Caco-2 (cell line): Measurements from ENCODE around the gene TMEM117. TPM values are rescaled to one million over a fixed set of nuclear protein-coding genes. Genes with fewer than 3 reads are reported as not detected.

Source experiments
- BruUV-seq: library from RNA; stranded (reverse); fragments of 400-500 nt; replicated peaks from 2 replicates; lab custom pipeline; 2021; lab: Mats Ljungman, UMichigan
- CTCF ChIA-PET: fragments of 300-600 bp; sonication (Branson Sonifier 250); formaldehyde crosslinking; loops from one replicate; lab custom pipeline; 2022; ENCODE audit warnings: antibody characterized with exemption; lab: Charles Lee
- POLR2A ChIA-PET: fragments of 300-600 bp; sonication (Branson Sonifier 250); formaldehyde crosslinking; loops from one replicate; lab custom pipeline; 2022; ENCODE audit warnings: antibody characterized with exemption; lab: Charles Lee
- DNase-seq, 2 experiments: peaks; one replicate each; pipeline versions ENCODE4 v3.0.0 to v3.0.0-alpha.2; 2020 to 2022
- H3K27me3 ChIP-seq: replicated peaks from 2 replicates; pipeline ENCODE4 v1.6.0; 2011; ENCODE audit warnings: low read length; ENCODE audit not compliant: control insufficient read depth, insufficient read depth
- H3K36me3 ChIP-seq: 2 replicates; pipeline ENCODE4 v1.5.1; 2011; ENCODE audit warnings: low read length; ENCODE audit not compliant: control insufficient read depth, insufficient read depth
- H3K4me1 ChIP-seq: fragments of 250-450 bp; sonication (Bioruptor Pico); 2 replicates; pipeline ENCODE4 v1.5.1; 2020; ENCODE audit warnings: mild to moderate bottlenecking
- H3K4me3 ChIP-seq: 2 replicates; pipeline ENCODE4 v1.5.1; 2011; ENCODE audit warnings: low read depth, mild to moderate bottlenecking, control low read depth, low read length
- H3K9me3 ChIP-seq: fragments of 250-450 bp; sonication (Bioruptor Pico); 2 replicates; pipeline ENCODE4 v1.5.1; 2020; ENCODE audit warnings: mild to moderate bottlenecking, moderate library complexity
- H3K27ac Mint-ChIP-seq: one replicate; pipeline ENCODE4 v1.8.0; 2022; ENCODE audit warnings: mixed read lengths; ENCODE audit not compliant: unreplicated experiment
- H3K27me3 Mint-ChIP-seq: one replicate; pipeline ENCODE4 v1.8.0; 2022; ENCODE audit warnings: mixed read lengths; ENCODE audit not compliant: insufficient read depth, unreplicated experiment
- H3K36me3 Mint-ChIP-seq: one replicate; pipeline ENCODE4 v1.8.0; 2022; ENCODE audit warnings: mild to moderate bottlenecking, mixed read lengths; ENCODE audit not compliant: insufficient read depth, unreplicated experiment
- H3K4me1 Mint-ChIP-seq: one replicate; pipeline ENCODE4 v1.8.0; 2022; ENCODE audit warnings: low read depth, mixed read lengths; ENCODE audit not compliant: unreplicated experiment
- H3K4me3 Mint-ChIP-seq: one replicate; pipeline ENCODE4 v1.8.0; 2022; ENCODE audit warnings: mild to moderate bottlenecking, moderate library complexity, mixed read lengths; ENCODE audit not compliant: unreplicated experiment
- H3K9me3 Mint-ChIP-seq: one replicate; pipeline ENCODE4 v1.8.0; 2022; ENCODE audit warnings: mixed read lengths; ENCODE audit not compliant: unreplicated experiment
- CTCF ChIP-seq, 2 experiments: fragments of 200-600 bp in 1 of 2; IDR thresholded peaks; 1 replicate in 1 of 2; 2 replicates in 1 of 2; pipeline versions ENCODE4 v1.5.1 to v1.8.0; 2011 to 2022; ENCODE audit warnings: antibody characterized with exemption in 1 of 2, control low read depth in 1 of 2, inconsistent platforms in 1 of 2, low read depth in 1 of 2, low read length in 1 of 2, mild to moderate bottlenecking in 1 of 2, moderate library complexity in 1 of 2; ENCODE audit not compliant: insufficient read depth in 1 of 2, severe bottlenecking in 1 of 2, unreplicated experiment in 1 of 2
- intact Hi-C: fragments of 100-400 bp; cut with micrococcal nuclease; formaldehyde crosslinking; loops from one replicate; pipeline ENCODE4 v1.10.0; 2022; ENCODE audit not compliant: unreplicated experiment
- total RNA-seq: library from RNA; stranded (reverse); gene quantifications from 2 replicates; pipeline ENCODE4 v1.2.3, GENCODE V29; 2022

The TMEM117 gene
- total RNA-seq, 1 experiment from 2014 or later, result 34.1 TPM

GRCh38 chr12:44367916-44368315 is 532.0 kb downstream of the TMEM117 start:
- DNase-seq, result no peak
- ChIA-PET POLR2A (no interaction called here), CTCF (no interaction called here)
- no peak overlapping the region for H3K4me3 ChIP-seq
- TF ChIP-seq CTCF (IDR thresholded peaks at IDR 0.05; ENCODE audit: insufficient read depth in 1 of 2, low read depth in 1 of 2, low read length in 1 of 2, severe bottlenecking in 1 of 2, unreplicated experiment in 1 of 2), result no peak
- Mint-ChIP-seq H3K4me3 (no peak overlapping the region), H3K27me3 (no peaks in the 10 kb centered on the region), H3K36me3 (no peaks in the 10 kb centered on the region), H3K27ac (no peak overlapping the region), H3K9me3 (no peaks in the 10 kb centered on the region), H3K4me1 (peaks cover 32% of the 10 kb centered on the region)
- no TSS peak for BruUV-seq
- H3K36me3 ChIP-seq, result no peaks in the 10 kb centered on the region
- intact Hi-C loops, result no loop called here
- no peaks in the 10 kb centered on the region for H3K27me3 ChIP-seq
- H3K9me3 ChIP-seq, result no peaks in the 10 kb centered on the region
- H3K4me1 ChIP-seq, result no peaks in the 10 kb centered on the region; the same call in none of the 2 replicates

- Mint-ChIP-seq H3K4me3 (no peak overlapping the region), H3K4me1 (peaks cover 32% of the 10 kb centered on the region), H3K27ac (no peak overlapping the region), H3K27me3 (no peaks in the 10 kb centered on the region), H3K9me3 (no peaks in the 10 kb centered on the region), H3K36me3 (no peaks in the 10 kb centered on the region)
- Histone ChIP-seq H3K9me3 (no peaks in the 10 kb centered on the region), H3K27me3 (no peaks in the 10 kb centered on the region), H3K4me3 (no peak overlapping the region), H3K4me1 (no peaks in the 10 kb centered on the region; the same call in none of the 2 replicates), H3K36me3 (no peaks in the 10 kb centered on the region)
- no peak for TF ChIP-seq CTCF (IDR thresholded peaks at IDR 0.05; ENCODE audit: insufficient read depth in 1 of 2, low read depth in 1 of 2, low read length in 1 of 2, severe bottlenecking in 1 of 2, unreplicated experiment in 1 of 2)
- ChIA-PET POLR2A (no interaction called here), CTCF (no interaction called here)
- intact Hi-C loops, result no loop called here
- BruUV-seq, result no TSS peak
- DNase-seq, result no peak
These were observed 534.1 kb downstream of the TMEM117 start for GRCh38 chr12:44369998-44370397.

GRCh38 chr12:44370982-44371381 is 535.1 kb downstream of the TMEM117 start:
- Histone ChIP-seq H3K9me3 (no peaks in the 10 kb centered on the region), H3K4me3 (no peak overlapping the region), H3K27me3 (no peaks in the 10 kb centered on the region), H3K36me3 (no peaks in the 10 kb centered on the region), H3K4me1 (no peaks in the 10 kb centered on the region; the same call in none of the 2 replicates)
- CTCF ChIA-PET, result no interaction called here
- H3K27ac Mint-ChIP-seq, result no peak overlapping the region
- DNase-seq, result no peak
- intact Hi-C loops, result no loop called here
- H3K27me3 Mint-ChIP-seq, result no peaks in the 10 kb centered on the region
- POLR2A ChIA-PET, result no interaction called here
- no peak overlapping the region for H3K4me3 Mint-ChIP-seq
- H3K4me1 Mint-ChIP-seq, result peaks cover 32% of the 10 kb centered on the region
- no peaks in the 10 kb centered on the region for H3K36me3 Mint-ChIP-seq
- no peaks in the 10 kb centered on the region for H3K9me3 Mint-ChIP-seq
- no peak for TF ChIP-seq CTCF (IDR thresholded peaks at IDR 0.05; ENCODE audit: insufficient read depth in 1 of 2, low read depth in 1 of 2, low read length in 1 of 2, severe bottlenecking in 1 of 2, unreplicated experiment in 1 of 2)
- BruUV-seq, result no TSS peak
